ENCODE results near the gene CABP5.

DNA sequence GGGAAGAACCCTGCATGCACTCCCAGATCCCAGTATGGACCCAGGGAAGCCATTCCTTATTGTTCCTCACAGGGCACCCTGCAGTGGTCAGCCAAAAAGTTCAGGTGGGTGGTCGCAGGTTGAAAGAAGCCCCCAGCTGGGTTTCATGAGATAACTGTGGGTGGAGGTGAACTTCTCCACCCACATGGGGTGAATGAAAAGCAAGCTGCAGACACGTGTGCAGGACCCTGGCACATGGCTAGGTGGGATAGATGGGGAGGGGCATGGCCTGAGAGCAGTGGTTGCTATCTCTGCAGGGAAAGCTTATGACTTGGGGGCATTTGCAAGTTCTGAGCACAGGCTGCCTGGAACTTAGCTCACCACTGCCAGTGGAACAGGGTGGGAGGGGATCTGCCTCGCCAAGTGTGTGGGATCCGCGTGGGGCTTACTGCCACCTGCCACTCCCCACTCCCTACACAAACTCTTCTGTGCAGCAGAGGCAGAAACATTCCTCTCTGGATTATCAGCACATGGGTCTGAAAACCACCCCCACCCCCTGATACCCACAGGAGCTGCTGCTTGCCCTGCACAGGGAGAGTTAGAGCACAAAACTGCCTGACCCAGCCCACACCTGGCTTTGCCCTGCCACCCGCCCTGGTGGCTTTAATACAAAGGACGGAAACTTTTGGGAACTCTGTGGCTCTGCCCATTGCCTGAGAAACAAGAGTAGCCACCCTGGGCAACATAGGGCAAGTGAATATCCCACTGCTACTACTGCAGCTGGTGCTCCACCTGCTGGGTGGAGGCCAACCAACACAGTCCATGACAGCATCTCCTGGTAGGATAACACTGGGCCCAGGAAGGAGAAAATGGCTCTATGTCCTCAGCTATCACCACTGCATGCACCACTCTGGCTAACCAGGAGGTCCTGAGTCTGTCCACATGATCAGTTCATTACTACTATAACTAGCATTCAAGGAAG is 42.3 kb upstream of the CABP5 start:
- TF ChIP-seq, protein P1, sequence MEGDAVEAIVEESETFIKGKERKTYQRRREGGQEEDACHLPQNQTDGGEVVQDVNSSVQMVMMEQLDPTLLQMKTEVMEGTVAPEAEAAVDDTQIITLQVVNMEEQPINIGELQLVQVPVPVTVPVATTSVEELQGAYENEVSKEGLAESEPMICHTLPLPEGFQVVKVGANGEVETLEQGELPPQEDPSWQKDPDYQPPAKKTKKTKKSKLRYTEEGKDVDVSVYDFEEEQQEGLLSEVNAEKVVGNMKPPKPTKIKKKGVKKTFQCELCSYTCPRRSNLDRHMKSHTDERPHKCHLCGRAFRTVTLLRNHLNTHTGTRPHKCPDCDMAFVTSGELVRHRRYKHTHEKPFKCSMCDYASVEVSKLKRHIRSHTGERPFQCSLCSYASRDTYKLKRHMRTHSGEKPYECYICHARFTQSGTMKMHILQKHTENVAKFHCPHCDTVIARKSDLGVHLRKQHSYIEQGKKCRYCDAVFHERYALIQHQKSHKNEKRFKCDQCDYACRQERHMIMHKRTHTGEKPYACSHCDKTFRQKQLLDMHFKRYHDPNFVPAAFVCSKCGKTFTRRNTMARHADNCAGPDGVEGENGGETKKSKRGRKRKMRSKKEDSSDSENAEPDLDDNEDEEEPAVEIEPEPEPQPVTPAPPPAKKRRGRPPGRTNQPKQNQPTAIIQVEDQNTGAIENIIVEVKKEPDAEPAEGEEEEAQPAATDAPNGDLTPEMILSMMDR (conservative IDR thresholded peaks at IDR 0.05; ENCODE audit: low read depth, low read length): peak; percentile 32
- no peak for TF ChIP-seq EZH2 (IDR thresholded peaks at IDR 0.05; ENCODE audit: low read length, unreplicated experiment)
